Hepatic stellate cell (primary cell): ENCODE results near the gene NES.
"Not testable (repeated sequence)": the region's sequence is repeated elsewhere in the genome, so short reads cannot be mapped to it uniquely, and the experiment has no call there.

ENCODE experiments used
- DNase-seq: peaks from one replicate; pipeline ENCODE4 v3.0.0; 2011; ENCODE audit warnings: low spot score

NES gene

GRCh38 chr1:156644146-156644545 lies 33.1 kb downstream of the NES start:
- no peak for DNase-seq

DNA sequence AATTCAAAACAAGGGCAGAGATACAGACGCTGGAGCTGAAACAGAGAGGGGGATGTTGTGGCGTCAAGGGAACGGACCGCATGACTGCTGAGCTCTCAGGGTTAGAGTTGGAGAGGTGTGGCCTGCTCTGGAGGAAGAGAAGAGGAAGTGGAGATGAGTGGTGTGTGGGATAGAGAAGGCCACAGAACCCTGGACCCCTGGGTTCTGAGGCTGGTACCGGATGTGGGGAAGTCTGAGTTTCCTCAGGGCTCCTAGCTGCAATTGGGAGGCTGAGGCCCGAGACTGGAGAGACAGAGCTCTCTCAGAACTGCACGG lies 33.5 kb downstream of the NES start:
- DNase-seq: no peak

GRCh38 chr1:156643049-156643777 lies 34.0 kb downstream of the NES start:
- DNase-seq: no peak

- DNase-seq: no peak
Observed at GRCh38 chr1:156642265-156643048, 34.8 kb downstream of the NES start.

DNA sequence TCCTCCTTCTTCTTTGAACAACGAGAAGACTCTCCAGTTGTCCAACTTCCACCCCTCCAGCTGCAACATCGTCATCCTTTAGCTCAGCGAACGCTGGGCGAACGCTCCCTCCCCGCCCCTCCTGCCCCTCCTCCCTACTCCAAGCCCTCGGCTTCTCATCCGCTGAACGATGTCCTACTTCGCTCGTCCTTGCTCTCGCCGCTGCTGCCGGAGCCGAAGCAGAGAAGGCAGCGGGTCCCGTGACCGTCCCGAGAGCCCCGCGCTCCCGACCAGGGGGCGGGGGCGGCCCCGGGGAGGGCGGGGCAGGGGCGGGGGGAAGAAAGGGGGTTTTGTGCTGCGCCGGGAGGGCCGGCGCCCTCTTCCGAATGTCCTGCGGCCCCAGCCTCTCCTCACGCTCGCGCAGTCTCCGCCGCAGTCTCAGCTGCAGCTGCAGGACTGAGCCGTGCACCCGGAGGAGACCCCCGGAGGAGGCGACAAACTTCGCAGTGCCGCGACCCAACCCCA lies 35.4 kb downstream of the NES start, which contains the start of gene BCAN:
Gene BCAN (plus strand): TSS at position 357 of the 504 bp plus-strand sequence. CDS start 3,938 bp downstream, outside the sequence.
- no peak for DNase-seq

DNA sequence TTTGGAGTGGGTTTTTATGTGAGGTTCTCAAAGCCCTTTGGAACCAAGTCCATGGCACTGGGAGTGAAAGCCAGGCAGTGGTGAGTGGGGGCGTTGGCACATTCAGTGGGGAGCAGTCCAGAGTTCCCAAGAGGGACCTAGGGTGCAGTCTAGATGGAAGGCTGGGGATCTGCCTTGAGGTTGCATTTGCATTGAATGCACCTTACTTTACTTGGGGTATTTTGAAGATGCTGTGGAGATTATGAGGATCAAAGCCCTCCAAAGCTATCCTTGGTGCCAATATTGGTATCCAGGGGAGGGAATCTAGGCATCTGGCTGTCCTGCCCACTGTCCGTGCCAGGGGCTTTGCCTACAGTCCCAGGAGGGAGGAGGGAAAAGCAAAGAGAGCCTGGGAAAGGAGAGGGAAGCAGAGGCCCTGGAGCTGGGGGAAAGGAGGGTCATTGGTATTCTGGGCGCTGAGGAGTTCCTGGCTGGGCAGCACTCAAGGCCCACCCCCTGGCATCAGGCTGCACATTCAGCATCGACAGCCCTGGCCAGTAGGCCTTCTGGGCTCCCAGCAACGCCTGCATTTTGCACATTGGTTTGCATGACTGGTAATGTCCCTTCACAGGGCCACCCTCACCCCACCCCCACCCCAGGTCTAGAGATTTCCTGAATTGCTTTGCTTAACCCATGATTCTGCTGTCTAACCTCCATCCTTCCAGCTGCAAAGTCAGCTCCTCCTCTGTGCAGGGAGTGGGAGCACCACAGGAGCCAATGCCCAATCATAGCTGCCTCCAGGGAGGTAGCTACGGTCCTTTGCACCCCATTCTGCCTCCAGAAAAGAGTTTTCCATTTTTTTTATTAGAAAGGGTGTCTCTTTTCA lies 36.1 kb downstream of the NES start:
- no peak for DNase-seq

- DNase-seq: no peak
Observed at GRCh38 chr1:156639601-156640101, 37.6 kb downstream of the NES start.

- DNase-seq: no peak
Observed at GRCh38 chr1:156638189-156638985, 38.8 kb downstream of the NES start.

GRCh38 chr1:156632355-156632754 lies 44.9 kb downstream of the NES start:
- no peak for DNase-seq

GRCh38 chr1:156631152-156631551 lies 46.1 kb downstream of the NES start:
- not testable (repeated sequence) for DNase-seq

GRCh38 chr1:156629823-156630449 lies 47.3 kb downstream of the NES start:
- DNase-seq: no peak

DNA sequence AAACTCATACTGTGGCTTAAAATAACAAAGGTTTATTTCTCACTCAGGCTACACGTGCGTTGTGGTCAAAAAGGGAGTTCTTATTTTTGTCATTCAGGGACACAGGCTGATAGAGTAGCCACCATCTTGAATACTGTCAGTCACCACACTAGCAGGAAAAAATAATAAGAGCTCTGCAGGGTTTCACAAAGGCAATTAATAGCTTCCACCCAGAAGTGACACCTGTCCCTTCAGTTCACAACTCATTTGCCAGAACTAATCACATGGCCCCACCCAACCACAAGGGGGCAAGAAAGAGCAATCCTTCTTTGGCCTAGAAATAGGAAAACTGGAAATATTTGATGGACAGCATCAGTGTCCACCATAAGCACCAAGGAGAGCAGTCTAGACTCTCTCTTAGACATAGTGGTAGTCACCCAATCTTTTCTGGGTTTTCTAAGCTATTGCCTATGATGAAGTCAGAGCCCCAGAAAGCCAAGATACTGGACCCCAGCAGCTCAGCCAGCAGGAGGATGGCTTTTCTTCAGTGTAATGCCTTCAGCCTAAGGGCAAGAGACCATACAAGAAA lies 49.8 kb downstream of the NES start:
- DNase-seq: peak; percentile 52

GRCh38 chr1:156626079-156626438 lies 51.1 kb downstream of the NES start:
- DNase-seq: no peak

GRCh38 chr1:156625436-156626078 lies 51.6 kb downstream of the NES start:
- no peak for DNase-seq

DNA sequence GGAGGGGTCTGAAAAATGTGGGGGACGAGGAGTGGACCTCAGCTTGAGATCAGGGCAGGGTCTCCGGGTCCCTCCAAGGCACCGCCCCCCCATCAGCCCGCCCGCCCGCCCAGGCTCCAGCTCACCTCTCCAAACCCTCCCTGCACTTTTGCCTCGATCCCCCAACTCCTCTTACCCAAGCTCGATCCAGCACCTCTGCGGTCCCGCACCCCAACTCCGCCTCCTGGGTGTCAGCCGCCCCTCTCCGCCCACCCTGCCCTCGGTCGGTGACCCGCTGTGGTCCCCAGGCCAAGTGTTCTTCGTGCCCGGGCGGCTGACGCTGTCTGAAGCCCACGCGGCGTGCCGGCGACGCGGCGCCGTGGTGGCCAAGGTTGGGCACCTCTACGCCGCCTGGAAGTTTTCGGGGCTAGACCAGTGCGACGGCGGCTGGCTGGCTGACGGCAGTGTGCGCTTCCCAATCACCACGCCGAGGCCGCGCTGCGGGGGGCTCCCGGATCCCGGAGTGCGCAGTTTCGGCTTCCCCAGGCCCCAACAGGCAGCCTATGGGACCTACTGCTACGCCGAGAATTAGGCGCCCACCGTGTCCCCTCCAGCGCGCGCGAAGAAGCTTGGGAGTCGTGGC lies 52.3 kb downstream of the NES start:
- no peak for DNase-seq

DNA sequence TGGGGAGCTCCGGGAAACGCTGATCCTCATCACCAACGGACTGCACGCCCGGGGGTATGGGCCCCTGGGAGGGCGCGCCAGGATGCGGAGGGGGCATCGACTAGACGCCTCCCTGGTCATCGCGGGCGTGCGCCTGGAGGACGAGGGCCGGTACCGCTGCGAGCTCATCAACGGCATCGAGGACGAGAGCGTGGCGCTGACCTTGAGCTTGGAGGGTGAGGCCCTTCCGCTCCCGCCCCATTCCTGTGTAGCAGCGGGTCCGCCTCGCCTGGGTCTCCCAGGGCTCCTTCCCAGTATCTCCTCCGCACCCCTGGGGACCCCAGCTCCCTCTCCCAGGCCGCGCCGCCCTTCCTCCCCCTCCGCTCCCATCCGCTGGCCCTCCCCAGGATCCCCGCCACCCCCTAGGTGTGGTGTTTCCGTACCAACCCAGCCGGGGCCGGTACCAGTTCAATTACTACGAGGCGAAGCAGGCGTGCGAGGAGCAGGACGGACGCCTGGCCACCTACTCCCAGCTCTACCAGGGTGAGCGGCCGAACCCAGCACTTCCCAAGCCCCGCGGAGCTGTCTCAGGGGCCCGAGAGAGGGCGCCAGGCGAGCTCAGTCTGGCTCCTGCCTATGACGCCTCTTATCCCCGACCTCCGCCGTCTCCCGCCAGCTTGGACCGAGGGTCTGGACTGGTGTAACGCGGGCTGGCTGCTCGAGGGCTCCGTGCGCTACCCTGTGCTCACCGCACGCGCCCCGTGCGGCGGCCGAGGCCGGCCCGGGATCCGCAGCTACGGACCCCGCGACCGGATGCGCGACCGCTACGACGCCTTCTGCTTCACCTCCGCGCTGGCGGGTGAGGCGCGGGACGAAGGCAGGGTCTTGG lies 53.0 kb downstream of the NES start:
- DNase-seq: peak; percentile 57

DNA sequence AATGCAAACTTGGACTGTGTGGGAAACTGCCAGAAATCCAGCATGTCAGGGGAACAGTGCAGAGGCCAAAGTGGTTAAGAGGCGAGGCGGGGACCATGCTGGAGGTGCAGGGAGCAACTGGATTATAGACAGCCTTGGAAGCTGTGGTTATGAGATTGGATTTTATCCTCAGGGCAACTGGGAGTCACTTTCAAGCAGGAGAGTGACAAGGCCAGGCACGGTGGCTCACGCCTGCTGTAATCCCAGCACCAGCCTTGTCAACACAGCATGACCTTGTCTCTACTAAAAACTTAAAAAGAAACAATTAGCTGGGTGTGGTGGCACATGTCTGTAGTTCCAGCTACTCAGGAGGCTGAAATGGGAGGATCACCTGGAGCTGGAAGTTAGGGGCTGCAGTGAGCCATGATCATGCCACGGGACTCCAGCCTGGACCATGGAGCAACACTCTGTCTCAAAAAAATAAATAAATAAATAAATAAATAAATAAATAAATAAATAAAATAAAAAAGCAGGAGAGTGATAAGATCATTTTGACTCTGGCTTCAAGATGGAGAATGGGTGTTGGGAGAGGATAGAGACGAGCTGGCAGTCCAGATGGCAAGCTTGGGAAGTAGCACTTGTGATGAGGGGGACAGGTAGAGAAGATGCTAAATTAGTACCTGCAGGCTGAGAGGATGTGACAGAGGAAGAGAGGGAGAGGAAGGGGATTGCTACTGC lies 54.5 kb downstream of the NES start:
- no peak for DNase-seq

DNA sequence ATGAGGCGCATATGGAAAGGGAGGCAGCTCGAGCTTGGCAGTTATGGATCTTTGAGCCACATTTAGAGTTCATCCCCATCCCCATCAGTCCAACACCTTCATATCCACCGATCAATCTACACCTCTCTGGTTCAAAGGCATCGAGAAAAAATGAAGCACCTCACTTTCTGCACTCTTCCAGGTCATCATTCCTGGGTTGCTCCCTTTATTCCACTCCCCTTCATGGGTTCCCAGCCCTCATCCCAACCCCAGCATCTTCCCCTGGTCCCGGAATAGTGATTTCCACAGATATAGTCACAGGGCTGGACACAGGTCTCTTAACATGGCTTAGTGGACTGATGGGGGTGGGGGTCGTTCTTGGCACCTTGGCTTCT lies 57.6 kb downstream of the NES start:
- DNase-seq: no peak
